ENCODE results near the gene MBOAT2. TPM values are rescaled to one million over a fixed set of nuclear protein-coding genes. Genes with fewer than 3 reads are reported as not detected.

MBOAT2 gene
- total RNA-seq, 1 donor from 2014 or later, result 94.7 TPM

- Mint-ChIP-seq H3K4me3 (ENCODE audit: unreplicated experiment) (no peak overlapping the region), H3K9me3 (ENCODE audit: unreplicated experiment) (no peaks in the 10 kb centered on the region), H3K4me1 (ENCODE audit: unreplicated experiment) (peaks cover 6% of the 10 kb centered on the region), H3K36me3 (ENCODE audit: unreplicated experiment) (peaks cover 23% of the 10 kb centered on the region), H3K27ac (ENCODE audit: unreplicated experiment) (no peak overlapping the region), H3K27me3 (ENCODE audit: unreplicated experiment) (no peaks in the 10 kb centered on the region)
- DNase-seq (ENCODE audit: extremely low spot score, unreplicated experiment), result no peak
- no peak for TF ChIP-seq CTCF (IDR thresholded peaks at IDR 0.05)
Measured at GRCh38 chr2:8870441-8870840, 133.0 kb downstream of the MBOAT2 start.

- Mint-ChIP-seq H3K9me3 (ENCODE audit: unreplicated experiment) (no peaks in the 10 kb centered on the region), H3K4me1 (ENCODE audit: unreplicated experiment) (no peaks in the 10 kb centered on the region), H3K27ac (ENCODE audit: unreplicated experiment) (no peak overlapping the region), H3K36me3 (ENCODE audit: unreplicated experiment) (peaks cover 42% of the 10 kb centered on the region), H3K27me3 (ENCODE audit: unreplicated experiment) (no peaks in the 10 kb centered on the region), H3K4me3 (ENCODE audit: unreplicated experiment) (no peak overlapping the region)
- no peak for TF ChIP-seq CTCF (IDR thresholded peaks at IDR 0.05)
- no peak for DNase-seq (ENCODE audit: extremely low spot score, unreplicated experiment)
Measured at GRCh38 chr2:8867363-8867762, 136.1 kb downstream of the MBOAT2 start.

GRCh38 chr2:8863331-8863953, 140.0 kb downstream of the MBOAT2 start:
- Mint-ChIP-seq H3K36me3 (ENCODE audit: unreplicated experiment) (peaks cover 53% of the 10 kb centered on the region), H3K27ac (ENCODE audit: unreplicated experiment) (no peak overlapping the region), H3K9me3 (ENCODE audit: unreplicated experiment) (no peaks in the 10 kb centered on the region), H3K4me1 (ENCODE audit: unreplicated experiment) (peaks cover 2% of the 10 kb centered on the region), H3K4me3 (ENCODE audit: unreplicated experiment) (no peak overlapping the region), H3K27me3 (ENCODE audit: unreplicated experiment) (no peaks in the 10 kb centered on the region)
- DNase-seq (ENCODE audit: extremely low spot score, unreplicated experiment), result peak; percentile 53
- TF ChIP-seq CTCF (IDR thresholded peaks at IDR 0.05), result no peak

- no peaks in the 10 kb centered on the region for H3K27me3 Mint-ChIP-seq (ENCODE audit: unreplicated experiment)
- no peaks in the 10 kb centered on the region for H3K9me3 Mint-ChIP-seq (ENCODE audit: unreplicated experiment)
- peaks cover 53% of the 10 kb centered on the region for H3K36me3 Mint-ChIP-seq (ENCODE audit: unreplicated experiment)
- H3K4me3 Mint-ChIP-seq (ENCODE audit: unreplicated experiment), result no peak overlapping the region
- no peak for TF ChIP-seq CTCF (IDR thresholded peaks at IDR 0.05)
- H3K27ac Mint-ChIP-seq (ENCODE audit: unreplicated experiment), result no peak overlapping the region
- H3K4me1 Mint-ChIP-seq (ENCODE audit: unreplicated experiment), result peaks cover 8% of the 10 kb centered on the region
- no peak for DNase-seq (ENCODE audit: extremely low spot score, unreplicated experiment)
Measured at GRCh38 chr2:8862230-8862629, 141.3 kb downstream of the MBOAT2 start.

GRCh38 chr2:8861797-8862196, 141.7 kb downstream of the MBOAT2 start:
- no peak for TF ChIP-seq CTCF (IDR thresholded peaks at IDR 0.05)
- no peak overlapping the region for H3K4me3 Mint-ChIP-seq (ENCODE audit: unreplicated experiment)
- H3K9me3 Mint-ChIP-seq (ENCODE audit: unreplicated experiment), result no peaks in the 10 kb centered on the region
- peaks cover 55% of the 10 kb centered on the region for H3K36me3 Mint-ChIP-seq (ENCODE audit: unreplicated experiment)
- H3K27me3 Mint-ChIP-seq (ENCODE audit: unreplicated experiment), result no peaks in the 10 kb centered on the region
- DNase-seq (ENCODE audit: extremely low spot score, unreplicated experiment), result no peak
- peaks cover 8% of the 10 kb centered on the region for H3K4me1 Mint-ChIP-seq (ENCODE audit: unreplicated experiment)
- no peak overlapping the region for H3K27ac Mint-ChIP-seq (ENCODE audit: unreplicated experiment)
